ENCODE data around the gene S100A7.
"Not testable (repeated sequence)": the region's sequence is repeated elsewhere in the genome, so short reads cannot be mapped to it uniquely, and the experiment has no call there.

S100A7 gene

GRCh38 chr1:153478047-153478691 is 17.7 kb upstream of the S100A7 start:
- in situ Hi-C loops (cut with MboI; ENCODE audit: low sequenced_read_pairs): no loop called here

- in situ Hi-C loops (cut with MboI; ENCODE audit: low sequenced_read_pairs): no loop called here
These were observed 16.1 kb upstream of the S100A7 start for GRCh38 chr1:153476491-153477093.

DNA sequence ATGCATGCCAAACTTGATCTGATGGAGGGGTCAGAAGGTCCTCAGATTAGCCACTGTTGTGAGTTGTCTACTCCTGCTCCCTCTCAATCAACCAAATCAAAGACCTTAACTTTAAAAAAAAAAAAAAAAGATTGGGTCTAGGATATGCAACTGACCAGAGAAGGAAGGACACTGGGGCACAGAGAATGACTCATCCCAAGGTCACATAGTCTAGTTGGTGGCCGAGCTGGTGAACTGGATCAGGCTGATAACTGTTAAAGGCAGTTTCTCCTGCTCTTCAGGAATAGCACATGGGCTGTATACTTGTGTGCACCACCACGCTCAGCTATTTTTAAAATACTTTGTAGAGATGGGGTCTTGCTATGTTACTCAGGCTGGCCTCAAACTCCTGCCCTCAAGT is 14.8 kb upstream of the S100A7 start:
- in situ Hi-C loops (cut with MboI; ENCODE audit: low sequenced_read_pairs): no loop called here

DNA sequence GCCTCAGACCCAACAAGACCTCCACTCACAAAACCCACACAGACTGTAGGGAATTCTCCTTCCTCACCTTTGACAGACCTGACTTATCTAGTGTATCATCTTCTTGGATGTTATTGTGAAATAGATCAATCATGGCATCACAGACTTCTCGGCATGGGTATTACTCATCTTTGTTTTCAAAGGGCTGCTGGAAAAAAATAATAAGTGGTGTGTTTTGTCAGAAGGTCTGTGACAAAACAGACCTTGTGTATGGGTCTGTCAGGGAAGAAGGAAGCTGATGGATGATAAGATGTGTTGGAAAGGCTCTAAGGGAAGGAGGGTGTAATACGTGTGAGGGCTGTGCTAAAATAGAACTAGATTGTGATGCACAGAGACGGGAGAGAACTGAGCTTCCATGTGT is 13.9 kb upstream of the S100A7 start:
- in situ Hi-C loops (cut with MboI; ENCODE audit: low sequenced_read_pairs): no loop called here

GRCh38 chr1:153470707-153471106 is 10.3 kb upstream of the S100A7 start:
- in situ Hi-C loops (cut with MboI; ENCODE audit: low sequenced_read_pairs): no loop called here

GRCh38 chr1:153466908-153467307 is 6.5 kb upstream of the S100A7 start:
- in situ Hi-C loops (cut with MboI; ENCODE audit: low sequenced_read_pairs): no loop called here

- in situ Hi-C loops (cut with MboI; ENCODE audit: low sequenced_read_pairs): no loop called here
These were observed 5.6 kb upstream of the S100A7 start for GRCh38 chr1:153465811-153466636.

- in situ Hi-C loops (cut with MboI; ENCODE audit: low sequenced_read_pairs): not testable (repeated sequence)
These were observed 2.3 kb upstream of the S100A7 start for GRCh38 chr1:153462741-153463140.

DNA sequence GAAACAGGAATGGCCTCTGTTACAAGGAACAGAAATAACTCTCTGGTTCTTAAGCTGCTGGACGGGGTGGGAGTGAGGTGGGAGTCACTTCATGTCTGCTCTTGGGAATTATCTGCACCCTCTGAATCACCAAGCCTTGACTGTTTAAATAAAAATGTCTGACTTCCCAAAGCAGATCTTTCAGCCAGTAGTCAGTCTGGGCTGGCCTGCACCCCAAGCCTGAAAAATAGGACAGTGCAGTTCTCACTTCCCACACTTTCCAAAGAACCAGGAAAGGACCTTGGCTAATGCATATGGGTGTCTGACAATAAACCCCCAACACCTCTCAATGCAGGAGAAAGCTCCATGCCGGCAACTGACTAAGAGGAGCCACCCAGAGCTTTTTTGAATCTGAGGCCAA is 796 bp downstream of the S100A7 start:
- in situ Hi-C loops (cut with MboI; ENCODE audit: low sequenced_read_pairs): no loop called here

- in situ Hi-C loops (cut with MboI; ENCODE audit: low sequenced_read_pairs): no loop called here
These were observed 4.1 kb downstream of the S100A7 start for GRCh38 chr1:153456396-153456795.

GRCh38 chr1:153448851-153449250 is 11.6 kb downstream of the S100A7 start:
- in situ Hi-C loops (cut with MboI; ENCODE audit: low sequenced_read_pairs): not testable (repeated sequence)

GRCh38 chr1:153447498-153448170 is 12.8 kb downstream of the S100A7 start:
- in situ Hi-C loops (cut with MboI; ENCODE audit: low sequenced_read_pairs): no loop called here

- in situ Hi-C loops (cut with MboI; ENCODE audit: low sequenced_read_pairs): no loop called here
These were observed 16.4 kb downstream of the S100A7 start for GRCh38 chr1:153444078-153444477.

GRCh38 chr1:153443486-153443885 is 17.0 kb downstream of the S100A7 start:
- in situ Hi-C loops (cut with MboI; ENCODE audit: low sequenced_read_pairs): no loop called here

- in situ Hi-C loops (cut with MboI; ENCODE audit: low sequenced_read_pairs): no loop called here
These were observed 19.2 kb downstream of the S100A7 start for GRCh38 chr1:153441238-153441755.

- in situ Hi-C loops (cut with MboI; ENCODE audit: low sequenced_read_pairs): no loop called here
These were observed 21.2 kb downstream of the S100A7 start for GRCh38 chr1:153439273-153439672.

DNA sequence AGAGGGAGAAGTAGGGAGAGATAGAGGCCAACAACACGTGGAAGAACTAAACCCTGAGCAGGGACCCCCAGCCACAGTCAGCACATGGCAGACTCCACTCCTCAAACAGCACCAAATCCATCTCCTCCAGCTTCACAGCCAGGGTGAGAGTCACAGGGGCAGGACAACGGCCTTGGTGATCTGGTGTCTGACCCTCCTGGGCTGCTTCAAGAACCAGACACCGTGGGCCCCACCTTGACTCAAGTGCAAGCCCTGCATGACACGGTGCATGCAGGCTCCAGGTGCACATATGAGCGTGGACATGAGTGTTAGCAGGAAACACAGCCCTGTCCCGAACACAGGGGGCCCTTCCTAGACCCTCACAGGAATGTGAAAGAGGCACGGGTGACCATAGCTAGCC is 21.9 kb downstream of the S100A7 start:
- in situ Hi-C loops (cut with MboI; ENCODE audit: low sequenced_read_pairs): no loop called here

DNA sequence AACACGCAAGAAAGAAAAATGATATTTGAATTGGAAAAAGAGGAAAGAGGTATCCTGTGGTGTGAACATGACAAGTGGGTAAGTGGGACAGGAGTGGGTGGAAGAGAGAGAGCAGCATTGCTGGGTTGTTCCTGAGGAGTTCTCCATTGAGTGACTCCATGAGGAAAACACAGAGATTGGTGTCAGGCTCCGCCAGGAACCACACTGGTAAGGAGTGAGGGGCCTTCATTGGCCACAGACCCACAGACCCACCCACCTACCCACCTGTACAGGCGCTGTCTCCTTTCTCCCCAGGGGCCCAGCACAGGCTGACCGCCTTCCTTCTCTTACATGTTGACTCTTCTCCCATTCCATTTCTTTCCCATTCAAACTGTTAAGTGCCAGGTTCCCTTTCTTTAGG is 23.2 kb downstream of the S100A7 start:
- in situ Hi-C loops (cut with MboI; ENCODE audit: low sequenced_read_pairs): no loop called here

- in situ Hi-C loops (cut with MboI; ENCODE audit: low sequenced_read_pairs): no loop called here
These were observed 25.6 kb downstream of the S100A7 start for GRCh38 chr1:153434746-153435455.

GRCh38 chr1:153432874-153433681 is 27.4 kb downstream of the S100A7 start:
- in situ Hi-C loops (cut with MboI; ENCODE audit: low sequenced_read_pairs): no loop called here
